22Rv1 (cell line): ENCODE results near the gene AGAP2.

Source experiments
- ZFX ChIP-seq: fragments of 450-650 bp; IDR thresholded peaks from 2 replicates; pipeline ENCODE4 v1.6.1; 2017; ENCODE audit warnings: antibody characterized with exemption, borderline replicate concordance
- TF ChIP-seq, protein P1 (sequence below): fragments of 450-650 bp; IDR thresholded peaks from 2 replicates; pipeline ENCODE4 v1.5.1; 2017; ENCODE audit warnings: mild to moderate bottlenecking

GRCh38 chr12:57723630-57723962 is 14.9 kb downstream of the AGAP2 start:
- TF ChIP-seq, protein P1, sequence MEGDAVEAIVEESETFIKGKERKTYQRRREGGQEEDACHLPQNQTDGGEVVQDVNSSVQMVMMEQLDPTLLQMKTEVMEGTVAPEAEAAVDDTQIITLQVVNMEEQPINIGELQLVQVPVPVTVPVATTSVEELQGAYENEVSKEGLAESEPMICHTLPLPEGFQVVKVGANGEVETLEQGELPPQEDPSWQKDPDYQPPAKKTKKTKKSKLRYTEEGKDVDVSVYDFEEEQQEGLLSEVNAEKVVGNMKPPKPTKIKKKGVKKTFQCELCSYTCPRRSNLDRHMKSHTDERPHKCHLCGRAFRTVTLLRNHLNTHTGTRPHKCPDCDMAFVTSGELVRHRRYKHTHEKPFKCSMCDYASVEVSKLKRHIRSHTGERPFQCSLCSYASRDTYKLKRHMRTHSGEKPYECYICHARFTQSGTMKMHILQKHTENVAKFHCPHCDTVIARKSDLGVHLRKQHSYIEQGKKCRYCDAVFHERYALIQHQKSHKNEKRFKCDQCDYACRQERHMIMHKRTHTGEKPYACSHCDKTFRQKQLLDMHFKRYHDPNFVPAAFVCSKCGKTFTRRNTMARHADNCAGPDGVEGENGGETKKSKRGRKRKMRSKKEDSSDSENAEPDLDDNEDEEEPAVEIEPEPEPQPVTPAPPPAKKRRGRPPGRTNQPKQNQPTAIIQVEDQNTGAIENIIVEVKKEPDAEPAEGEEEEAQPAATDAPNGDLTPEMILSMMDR = no peak
- no peak for TF ChIP-seq ZFX
